EH (cell line): ENCODE data around the gene APOBR.
"Not testable (repeated sequence)": the region's sequence is repeated elsewhere in the genome, so short reads cannot be mapped to it uniquely, and the experiment has no call there.

ENCODE experiments used
- DNase-seq: peaks from one replicate; pipeline ENCODE4 v3.0.0-alpha.2; 2015; ENCODE audit warnings: low read depth

Gene APOBR, protein sequence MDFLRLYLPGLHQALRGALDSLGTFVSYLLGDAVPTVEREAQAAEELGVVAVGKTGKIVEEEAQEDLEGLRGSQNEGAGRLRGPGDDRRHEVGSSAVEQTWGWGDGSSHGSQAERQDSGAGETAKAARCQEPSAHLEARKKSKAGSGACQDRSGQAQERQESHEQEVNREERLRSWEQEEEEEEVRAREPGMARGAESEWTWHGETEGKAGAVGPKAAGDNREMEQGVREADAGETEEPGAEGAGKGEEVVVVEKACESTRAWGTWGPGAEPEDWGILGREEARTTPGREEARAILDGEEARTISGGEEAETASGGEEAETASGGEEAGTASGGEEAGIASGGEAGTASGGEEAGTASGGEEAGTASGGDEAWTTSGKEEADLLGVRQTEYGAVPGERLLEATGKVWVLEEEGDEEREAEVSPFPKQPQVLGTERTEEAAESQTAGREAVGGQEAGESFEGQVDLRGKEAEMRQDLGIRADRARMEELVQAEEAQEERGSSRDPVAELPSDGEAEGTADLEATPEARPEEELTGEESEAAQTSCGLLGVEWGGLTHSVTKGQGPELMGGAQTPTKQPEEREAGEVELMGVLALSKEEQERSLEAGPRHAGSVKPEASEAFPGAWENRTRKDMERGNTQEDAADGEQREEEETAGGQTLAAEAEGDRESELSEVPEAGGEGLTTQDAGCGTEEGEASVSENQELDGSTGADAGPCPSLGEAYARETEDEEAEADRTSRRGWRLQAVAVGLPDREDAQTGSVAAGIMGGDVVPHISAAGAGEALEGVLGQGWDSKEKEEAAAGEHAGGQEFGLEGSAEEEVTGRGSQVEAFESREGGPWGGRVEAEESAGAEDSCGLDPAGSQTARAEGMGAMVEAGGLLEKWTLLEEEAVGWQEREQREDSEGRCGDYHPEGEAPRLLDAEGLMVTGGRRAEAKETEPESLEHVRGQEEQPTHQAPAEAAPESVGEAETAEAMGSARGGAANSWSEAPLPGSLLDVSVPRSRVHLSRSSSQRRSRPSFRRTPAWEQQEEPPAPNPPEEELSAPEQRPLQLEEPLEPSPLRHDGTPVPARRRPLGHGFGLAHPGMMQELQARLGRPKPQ

DNA sequence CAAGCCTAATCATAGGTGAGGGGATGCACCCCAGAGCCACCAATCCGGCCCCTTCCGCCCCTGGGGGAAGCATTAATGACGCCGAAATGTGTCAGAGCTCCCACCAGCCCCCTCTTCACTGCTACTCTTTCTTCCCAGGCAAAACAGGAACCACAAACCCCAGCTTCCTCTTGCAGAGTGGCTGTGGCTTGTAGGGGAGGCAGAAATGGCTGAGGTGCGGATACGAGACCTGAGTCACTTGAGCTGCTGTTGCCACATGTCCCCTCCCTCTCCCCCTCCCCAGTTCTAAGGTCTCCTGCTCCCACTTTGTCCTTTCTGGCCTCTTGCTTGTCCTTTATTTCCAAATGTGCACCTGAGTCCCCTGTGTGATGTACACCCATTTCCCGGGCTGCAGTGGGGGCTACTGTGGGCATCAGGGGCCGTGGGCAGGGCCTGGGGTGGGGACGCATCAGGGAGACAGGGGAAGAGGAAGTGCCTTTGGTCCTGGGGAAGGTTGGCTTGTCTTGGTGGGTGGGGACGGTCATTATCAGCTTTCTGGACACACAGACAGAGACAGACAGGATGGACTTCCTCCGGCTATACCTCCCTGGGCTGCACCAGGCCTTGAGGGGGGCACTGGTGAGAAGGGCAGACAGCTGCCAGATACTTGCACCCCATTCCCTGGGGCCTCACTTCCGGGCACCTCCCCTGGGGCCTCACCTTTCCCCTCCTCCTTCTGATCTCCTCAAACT, at the start of gene APOBR:
TSS of gene APOBR (plus strand) at position 523 of the 731 bp plus-strand sequence. CDS start at position 562, 39 bp downstream.
- no peak for DNase-seq

DNA sequence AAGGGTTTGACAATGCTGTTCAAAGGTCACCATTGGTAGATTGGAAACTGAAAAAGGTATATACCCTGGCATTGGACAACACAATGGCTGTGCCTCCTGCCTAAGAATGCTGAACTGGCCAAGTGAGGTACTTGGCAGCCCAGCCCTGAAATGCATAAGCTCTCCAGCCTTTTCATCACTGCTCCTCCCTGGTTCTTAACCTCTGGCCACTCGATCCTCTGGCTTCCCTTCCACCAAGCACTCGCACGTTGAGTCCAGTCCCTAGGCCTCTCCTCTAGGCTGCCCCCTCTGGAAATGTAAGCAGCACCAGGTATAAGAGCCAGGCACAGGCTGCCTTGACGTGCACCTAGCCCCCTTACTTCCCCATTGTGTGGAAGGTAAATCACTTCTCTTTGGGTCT, 48.1 kb upstream of the APOBR start:
- DNase-seq: not testable (repeated sequence)

DNA sequence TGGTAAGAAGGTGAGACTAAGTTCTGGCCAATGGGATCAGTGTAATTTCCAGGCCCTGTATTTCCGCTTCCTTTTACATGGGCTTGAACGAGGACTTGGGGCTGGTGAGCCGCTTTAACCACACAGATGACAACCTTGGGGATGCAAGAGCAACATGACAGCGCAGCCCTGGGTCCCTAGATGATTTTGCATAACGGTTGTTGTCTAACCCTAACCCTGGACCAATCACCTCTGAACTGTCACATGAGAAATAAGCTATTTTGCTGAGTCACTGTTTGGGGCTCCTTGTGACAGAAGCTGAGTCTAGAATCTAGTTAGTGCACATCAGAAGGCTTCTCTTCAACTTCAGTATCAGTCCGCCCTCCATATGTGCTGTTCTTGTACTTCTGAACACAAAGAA, 47.4 kb upstream of the APOBR start:
- not testable (repeated sequence) for DNase-seq

DNA sequence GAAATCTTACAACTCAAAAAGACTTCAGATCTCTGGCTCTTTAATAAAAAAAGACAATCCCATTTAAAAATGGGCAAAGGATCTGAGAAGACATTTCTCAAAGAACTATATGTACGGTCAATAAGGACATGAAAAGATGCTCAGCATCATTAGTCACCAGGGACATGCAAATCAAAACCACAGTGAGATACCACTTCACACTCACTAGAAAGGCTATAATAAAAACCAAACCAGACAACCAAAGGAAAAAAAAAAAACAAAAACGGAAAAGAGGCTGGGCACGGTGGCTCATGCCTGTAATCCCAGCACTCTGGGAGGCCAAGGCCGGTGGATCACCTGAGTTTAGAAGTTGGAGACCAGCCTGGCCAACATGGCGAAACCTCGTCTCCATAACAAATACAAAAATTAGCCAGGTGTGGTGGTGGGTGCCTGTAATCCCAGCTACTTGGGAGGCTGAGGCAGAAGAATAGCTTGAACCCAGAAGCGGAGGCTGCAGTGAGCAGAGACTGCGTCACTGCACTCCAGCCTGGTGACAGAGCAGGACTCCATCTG, 20.7 kb upstream of the APOBR start:
- DNase-seq: peak; percentile 27

DNA sequence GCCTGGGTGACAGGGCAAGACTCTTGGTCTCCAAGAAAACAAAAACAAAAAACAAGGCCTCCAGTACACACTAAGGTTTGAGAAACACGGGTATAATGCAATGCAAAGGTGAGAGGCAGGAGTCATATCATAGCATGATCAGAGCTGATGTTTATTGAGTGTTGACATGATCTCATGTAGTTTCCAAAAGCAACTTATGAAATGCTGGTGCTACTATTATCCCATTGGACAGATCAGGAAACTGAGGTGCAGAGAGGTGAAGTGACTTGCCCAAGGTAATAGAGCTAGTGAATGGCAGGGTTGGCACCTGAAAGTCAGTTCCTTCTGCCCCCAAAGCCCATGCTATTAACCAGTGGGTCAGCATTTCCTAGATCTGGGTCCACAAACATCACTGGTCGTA, 19.2 kb upstream of the APOBR start:
- DNase-seq: no peak

DNA sequence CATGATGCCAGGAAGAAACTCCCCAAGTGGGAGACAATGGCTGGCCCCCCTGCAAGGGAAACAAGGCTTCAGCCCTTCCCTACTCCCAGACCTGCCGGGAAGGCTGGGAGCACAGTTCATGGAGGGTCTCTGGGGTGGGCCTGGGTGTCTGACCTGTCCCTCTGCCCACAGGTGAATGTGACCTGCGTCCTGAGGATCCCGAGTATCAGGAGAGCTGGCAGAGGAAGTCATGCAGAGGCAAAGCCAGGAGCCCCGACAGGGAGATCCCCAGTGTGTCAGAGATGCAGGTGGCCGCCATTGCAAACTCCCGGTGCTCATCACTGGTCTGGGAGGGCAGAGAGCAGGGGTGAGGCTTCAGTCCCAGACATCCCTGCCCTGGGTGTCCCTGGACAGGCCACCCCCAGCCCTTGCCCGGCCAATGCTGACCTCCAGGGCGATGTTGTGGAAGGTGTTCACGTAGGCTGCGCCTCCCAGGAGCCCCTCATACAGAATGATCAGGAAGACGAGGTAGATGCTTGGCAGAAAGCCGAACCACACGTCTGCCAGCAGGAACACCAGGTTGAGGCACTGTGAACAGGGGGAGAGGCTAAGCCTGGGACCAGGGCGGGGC, 17.0 kb upstream of the APOBR start:
- DNase-seq: no peak

DNA sequence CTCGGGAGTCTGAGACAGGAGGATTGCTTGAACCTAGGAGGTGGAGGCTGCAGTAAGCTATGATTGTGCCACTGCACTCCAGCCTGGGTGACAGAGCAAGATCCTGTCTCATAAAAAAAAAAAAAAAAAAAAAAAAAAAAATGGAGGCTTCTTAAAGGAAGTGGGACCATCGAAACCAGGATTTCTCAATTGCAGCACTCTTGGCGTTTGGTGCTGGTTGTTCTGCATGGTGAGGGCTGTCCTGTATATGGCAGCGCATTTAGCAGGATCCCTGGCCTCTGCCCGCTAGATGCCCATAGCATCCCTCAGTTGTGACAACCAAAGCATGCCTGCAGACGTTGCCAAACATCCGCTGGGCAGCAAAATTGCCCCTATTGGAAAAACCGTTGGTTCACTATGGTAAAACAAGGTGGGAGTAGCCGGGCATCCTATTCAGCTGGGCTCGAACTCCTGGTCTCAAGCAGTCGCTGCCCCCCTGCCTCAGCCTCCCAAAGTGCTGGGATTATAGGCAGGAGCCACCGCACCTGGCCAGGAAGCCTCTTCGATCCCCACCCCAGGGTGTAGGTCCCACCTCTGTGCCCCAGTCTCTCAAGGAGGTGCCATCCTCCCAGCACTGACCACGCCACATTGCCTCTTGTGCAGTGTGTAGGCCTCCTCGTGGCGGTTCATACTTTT, 15.8 kb upstream of the APOBR start:
- no peak for DNase-seq

DNA sequence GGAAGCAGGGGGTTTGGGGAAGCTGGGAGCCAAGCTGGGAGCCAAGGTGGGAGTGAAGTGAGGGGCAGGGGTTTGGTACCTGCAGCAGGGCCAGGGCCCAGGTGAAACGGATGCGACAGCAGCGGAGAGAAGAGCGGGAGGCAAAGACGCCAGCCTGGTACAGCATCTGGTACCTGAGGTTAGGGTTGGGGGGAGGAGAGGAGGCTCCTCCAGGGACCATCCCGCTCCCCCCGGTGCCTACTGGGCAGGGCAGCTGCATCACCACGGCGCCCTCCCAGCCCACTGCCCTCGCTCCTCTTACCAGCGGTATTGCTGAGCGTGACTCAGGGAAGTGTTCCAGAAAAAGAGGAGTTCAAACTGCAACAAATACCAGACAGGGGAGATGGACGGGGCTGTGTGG, 12.4 kb upstream of the APOBR start:
- DNase-seq: no peak

DNA sequence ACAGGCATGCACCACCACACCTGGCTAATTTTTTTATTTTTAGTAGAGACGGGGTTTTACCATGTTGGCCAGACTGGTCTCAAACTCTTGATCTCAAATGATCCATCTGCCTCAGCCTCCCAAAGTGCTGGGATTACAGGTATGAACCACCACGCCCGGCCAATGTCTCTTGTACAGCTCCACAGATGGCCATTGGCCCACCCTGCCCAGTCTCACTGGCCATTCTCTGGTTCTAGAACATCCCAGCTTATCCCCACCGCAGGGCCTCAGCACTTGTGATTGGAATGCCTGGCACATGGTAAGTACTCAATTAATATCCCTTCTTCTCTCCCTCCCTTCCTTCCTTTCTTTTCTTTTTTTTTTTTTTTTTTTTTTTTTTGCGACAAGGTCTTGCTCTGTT, 11.1 kb upstream of the APOBR start:
- not testable (repeated sequence) for DNase-seq

DNA sequence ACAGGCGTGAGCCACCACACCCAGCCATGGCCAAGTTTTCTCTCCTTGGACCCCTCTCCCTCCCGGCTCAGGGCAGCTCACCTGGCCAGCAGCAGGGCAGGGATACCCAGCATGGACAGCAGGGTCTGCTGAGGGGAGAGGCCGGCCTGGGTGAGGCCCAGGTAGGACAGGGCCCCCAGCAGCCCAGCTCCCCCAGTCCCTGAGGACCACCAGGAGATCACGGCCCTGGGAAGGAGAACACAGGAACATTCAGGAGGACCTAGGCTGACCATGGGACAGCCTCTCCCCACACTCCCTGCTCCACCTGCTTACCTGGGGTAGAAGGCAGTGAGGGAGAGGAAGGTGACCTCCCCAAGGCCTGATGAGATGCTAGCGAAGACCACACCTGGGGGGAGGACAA, 8.2 kb upstream of the APOBR start:
- no peak for DNase-seq

DNA sequence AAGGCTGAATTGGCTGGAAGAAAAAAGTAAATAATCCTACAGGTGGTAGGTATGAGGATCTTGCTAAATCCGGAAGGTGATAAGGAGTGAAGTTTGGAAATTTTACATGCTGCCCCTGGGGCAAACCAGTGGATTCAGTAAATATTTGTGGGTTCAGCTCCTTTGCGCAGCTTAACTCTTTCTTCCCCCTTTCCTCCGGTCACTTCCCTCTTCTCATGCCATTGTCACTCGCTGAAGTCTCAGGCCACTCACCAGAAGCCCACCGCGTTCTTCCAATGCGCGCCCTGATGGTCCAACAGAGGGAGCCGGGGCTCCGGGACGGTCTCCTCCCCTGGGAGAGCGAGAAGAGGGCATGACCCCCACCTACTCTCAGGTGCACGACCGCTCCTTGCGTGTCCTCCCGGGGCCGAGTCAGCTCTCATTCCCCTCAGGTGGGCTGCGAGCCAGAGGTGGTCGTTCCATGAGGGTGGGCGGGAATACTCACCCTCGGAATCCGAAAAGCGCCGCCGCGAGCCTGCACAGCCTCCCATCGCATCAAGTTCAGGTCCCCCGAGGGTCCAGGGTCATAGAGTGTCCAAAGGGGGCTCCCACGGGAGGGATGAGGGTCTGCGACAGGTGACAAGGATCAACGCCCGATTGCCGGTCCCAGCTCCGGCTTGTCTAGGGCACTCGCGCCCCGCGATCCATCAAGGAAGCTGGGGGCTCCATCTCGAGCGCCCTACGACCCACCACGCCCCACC, 3.0 kb upstream of the APOBR start:
- peak; percentile 42 for DNase-seq

DNA sequence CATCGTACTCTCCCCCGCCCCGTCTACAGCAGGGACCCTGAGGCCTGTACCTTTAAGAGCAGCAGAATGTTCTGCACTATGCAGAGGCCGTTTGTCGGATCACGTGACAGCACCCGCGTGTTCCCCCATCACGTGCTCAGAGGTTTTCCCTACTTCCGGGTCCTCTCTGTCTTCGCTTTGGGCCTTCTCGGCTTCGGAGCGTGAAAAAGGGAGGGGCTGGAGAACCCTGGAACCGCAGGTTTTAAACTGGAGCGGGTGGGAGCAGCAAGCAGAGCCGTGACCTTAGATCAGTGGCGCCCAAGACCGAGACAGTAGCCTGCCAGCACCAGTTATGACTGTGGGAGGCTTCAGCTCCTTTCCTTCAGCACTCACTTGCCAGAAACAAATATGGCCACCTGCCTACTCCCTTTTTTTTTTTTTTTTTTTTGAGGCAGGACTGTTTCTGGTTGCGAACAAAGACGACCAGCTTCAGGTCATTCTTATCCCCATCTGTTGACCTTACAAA, 2.4 kb upstream of the APOBR start, which contains the start of gene CLN3:
TSS of gene CLN3 (minus strand) at position 105 of the 505 bp plus-strand sequence. CDS start 315 bp downstream, outside the sequence.
- peak; percentile 96 for DNase-seq

DNA sequence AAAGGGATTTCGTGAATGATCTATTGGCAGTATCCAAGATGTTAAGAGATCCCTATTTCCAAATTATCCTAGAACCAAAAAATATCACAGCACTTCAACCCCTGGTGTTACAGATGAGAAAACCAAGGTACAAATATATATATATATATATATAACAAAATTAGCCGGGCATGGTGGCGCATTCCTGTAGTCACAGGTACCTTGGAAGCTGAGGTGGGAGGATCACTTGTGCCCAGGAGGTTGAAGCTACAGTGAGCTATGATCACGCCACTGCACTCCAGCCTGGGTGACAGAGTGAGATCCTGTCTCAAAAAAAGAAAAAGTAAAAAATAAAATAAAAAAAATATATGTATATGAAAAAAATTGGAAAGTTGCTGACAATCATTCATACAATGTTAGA, 1.9 kb upstream of the APOBR start:
- DNase-seq: no peak

DNA sequence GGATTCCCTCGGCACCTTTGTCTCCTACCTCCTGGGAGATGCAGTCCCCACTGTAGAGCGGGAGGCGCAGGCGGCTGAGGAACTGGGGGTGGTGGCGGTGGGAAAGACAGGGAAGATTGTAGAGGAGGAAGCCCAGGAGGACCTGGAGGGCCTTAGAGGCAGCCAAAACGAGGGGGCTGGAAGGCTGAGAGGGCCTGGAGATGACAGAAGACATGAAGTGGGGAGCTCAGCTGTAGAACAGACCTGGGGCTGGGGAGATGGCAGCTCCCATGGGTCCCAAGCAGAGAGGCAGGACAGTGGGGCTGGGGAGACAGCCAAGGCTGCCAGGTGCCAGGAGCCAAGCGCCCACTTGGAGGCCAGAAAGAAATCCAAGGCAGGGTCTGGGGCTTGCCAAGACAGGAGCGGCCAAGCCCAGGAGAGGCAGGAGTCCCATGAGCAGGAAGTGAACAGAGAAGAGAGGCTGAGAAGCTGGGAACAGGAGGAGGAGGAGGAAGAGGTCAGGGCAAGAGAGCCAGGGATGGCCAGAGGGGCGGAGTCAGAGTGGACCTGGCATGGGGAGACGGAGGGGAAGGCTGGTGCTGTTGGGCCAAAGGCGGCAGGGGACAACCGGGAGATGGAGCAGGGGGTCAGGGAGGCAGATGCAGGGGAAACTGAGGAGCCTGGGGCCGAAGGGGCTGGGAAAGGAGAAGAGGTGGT, 803 bp downstream of the APOBR start:
- DNase-seq: no peak

DNA sequence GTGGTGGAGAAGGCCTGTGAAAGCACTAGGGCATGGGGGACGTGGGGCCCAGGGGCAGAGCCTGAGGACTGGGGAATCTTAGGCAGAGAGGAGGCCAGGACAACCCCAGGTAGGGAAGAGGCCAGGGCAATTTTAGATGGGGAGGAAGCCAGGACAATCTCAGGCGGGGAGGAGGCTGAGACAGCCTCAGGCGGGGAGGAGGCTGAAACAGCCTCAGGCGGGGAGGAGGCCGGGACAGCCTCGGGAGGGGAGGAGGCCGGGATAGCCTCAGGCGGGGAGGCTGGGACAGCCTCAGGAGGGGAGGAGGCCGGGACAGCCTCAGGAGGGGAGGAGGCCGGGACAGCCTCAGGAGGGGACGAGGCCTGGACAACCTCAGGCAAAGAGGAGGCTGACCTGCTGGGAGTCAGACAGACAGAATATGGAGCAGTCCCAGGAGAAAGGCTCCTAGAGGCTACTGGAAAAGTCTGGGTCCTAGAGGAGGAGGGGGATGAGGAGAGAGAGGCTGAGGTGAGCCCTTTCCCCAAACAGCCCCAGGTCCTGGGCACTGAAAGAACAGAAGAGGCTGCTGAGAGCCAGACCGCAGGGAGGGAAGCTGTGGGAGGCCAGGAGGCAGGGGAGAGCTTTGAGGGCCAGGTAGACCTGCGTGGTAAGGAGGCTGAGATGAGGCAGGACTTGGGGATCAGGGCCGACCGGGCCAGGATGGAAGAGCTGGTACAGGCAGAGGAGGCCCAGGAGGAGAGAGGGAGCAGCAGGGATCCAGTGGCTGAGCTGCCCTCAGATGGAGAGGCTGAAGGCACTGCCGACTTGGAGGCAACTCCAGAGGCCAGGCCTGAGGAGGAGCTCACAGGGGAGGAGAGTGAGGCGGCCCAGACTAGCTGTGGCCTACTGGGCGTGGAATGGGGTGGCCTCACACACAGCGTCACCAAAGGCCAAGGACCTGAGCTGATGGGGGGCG, 1.6 kb downstream of the APOBR start:
- DNase-seq: no peak

DNA sequence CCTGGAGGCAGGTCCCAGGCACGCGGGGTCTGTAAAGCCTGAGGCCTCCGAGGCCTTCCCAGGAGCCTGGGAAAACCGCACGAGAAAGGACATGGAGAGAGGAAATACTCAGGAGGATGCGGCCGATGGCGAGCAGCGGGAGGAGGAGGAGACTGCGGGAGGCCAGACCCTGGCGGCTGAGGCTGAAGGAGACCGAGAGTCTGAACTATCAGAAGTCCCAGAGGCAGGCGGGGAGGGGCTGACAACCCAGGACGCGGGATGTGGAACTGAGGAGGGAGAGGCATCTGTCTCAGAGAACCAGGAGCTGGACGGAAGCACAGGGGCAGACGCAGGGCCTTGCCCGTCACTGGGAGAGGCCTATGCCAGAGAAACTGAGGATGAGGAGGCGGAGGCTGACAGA, 2.4 kb downstream of the APOBR start:
- DNase-seq: no peak

DNA sequence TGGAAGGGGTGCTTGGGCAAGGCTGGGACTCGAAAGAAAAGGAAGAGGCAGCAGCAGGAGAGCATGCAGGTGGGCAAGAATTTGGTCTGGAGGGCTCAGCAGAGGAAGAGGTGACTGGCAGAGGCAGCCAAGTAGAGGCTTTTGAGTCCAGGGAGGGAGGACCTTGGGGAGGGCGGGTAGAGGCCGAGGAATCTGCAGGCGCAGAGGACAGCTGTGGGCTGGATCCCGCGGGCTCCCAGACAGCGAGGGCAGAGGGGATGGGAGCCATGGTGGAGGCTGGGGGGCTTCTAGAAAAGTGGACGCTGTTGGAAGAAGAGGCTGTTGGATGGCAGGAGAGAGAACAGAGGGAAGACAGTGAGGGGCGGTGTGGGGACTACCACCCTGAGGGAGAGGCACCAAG, 2.9 kb downstream of the APOBR start:
- no peak for DNase-seq
